ENCODE measurements around the gene HSPA12B.

HSPA12B gene

GRCh38 chr20:3705970-3706739 lies 26.3 kb upstream of the HSPA12B start:
- DNase-seq, result no peak

GRCh38 chr20:3706774-3707507 lies 25.5 kb upstream of the HSPA12B start:
- DNase-seq, result no peak

GRCh38 chr20:3707508-3707899 lies 25.0 kb upstream of the HSPA12B start:
- no peak for DNase-seq

DNA sequence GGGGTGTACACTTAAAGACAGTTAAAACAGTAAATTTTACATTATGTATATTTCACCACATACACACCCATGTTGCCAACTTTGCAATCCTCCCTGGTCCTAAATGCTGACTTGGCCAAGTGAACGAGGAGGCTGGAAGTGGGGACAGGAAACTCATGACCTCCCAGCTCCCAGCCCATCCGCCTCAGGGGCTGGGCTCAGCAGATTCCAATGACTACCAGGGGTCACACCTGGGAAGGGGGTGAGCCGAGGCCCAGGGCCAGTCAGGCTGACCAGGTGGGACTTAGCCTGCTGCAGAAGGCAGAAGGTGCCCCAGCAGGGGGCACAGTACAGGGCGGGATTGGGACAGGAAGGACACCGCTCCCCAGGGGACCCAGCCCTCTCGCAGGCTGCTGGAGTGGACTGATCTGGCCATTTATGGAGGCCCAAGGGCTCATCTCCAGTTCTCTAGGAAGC lies 22.4 kb upstream of the HSPA12B start:
- no peak for DNase-seq

DNA sequence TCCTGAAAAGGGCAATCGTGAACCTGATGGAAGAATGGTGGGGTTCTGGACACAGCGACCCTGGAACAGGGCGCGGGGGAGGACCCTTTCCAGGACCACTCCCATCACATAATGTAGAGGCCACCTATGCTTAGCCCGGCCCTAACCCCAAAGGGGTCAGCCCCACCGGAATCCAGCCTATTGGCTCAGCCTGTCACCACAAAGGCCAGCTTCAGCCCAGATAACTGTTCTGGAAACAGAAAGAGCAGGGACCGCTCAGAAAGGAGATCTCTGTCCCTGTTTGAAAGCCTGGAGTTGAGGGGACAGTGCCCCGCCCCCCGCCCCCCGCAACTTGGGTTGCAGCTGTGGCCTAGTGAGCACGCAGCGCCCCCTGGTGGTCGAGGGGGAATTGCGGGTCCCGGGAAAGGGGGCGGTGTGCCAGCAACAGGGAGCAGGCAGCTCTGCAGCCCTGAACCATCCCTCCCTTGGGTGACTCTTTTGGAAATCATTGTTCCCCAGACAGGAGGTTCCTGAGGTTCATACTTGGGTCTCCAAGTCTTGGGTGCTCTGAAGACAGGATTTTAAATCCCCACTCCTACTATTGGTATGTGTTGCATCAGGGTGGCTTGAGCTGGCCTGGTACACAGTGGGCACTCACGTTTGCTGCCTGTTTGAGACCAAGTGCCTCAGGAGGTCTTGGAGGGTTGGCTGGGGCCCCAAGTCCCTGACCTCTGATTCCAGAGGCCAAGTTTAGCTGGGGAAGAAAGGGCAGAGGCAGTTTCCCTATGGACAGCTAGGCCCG lies 21.6 kb upstream of the HSPA12B start:
- peak; percentile 53 for DNase-seq

GRCh38 chr20:3711484-3711941 lies 21.0 kb upstream of the HSPA12B start:
- no peak for DNase-seq

- no peak for DNase-seq
Measured at GRCh38 chr20:3712279-3712873, 20.1 kb upstream of the HSPA12B start, which contains the start of gene SIGLEC1. SIGLEC1 (minus strand) TSS chr20:3712600; CDS start chr20:3707128, 5,472 bp downstream.

GRCh38 chr20:3714092-3714491 lies 18.4 kb upstream of the HSPA12B start:
- DNase-seq, result no peak

DNA sequence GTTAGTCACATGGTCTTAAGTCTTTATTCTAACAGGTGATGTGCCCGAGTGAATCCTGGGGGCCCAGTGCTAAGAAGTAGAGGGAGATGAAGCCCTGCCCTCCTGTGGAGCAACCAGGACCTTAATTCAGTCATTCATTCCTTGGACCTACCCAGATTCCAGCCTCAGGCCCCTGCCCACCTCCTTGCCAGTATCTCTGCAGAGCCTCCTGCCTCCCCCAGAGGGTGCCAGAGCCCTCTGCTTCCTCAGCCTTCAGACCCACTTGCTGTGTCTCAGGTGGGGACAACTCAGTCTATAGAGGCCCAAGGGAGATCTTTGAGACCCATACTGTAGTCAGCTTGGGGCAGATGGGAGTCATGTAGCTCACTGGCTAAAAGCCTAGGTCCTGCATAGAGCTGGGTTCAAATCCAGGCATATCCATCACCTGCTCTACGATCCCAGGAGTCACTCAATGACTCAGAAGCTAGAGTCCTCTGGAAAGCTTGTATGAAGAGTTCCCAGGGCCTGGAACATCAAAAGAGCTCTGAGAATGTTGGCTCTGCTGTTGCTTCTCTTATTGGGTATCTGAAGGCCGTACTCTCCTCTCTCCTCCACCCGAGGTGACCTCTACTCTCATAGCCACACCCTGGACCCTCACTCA lies 16.2 kb upstream of the HSPA12B start:
- DNase-seq, result peak; percentile 40

DNA sequence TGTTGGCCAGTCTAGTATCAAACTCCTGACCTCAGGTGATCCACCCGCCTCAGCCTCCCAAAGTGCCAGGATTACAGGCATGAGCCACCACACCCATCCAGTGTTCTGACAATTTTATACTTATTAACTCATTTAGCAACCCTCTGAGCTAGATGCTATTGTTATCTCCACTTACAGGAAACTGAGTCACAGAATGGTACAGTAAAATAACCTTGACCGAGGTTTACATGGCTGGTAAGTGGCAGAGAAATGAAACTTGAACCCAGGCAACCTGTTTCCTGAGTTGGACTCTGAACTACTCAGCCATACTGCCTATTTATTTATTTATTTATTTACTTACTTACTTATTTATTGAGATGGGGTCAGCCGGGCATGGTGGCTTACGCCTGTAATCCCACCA lies 13.4 kb upstream of the HSPA12B start:
- DNase-seq, result no peak

- no peak for DNase-seq
Measured at GRCh38 chr20:3720068-3720467, 12.4 kb upstream of the HSPA12B start.

DNA sequence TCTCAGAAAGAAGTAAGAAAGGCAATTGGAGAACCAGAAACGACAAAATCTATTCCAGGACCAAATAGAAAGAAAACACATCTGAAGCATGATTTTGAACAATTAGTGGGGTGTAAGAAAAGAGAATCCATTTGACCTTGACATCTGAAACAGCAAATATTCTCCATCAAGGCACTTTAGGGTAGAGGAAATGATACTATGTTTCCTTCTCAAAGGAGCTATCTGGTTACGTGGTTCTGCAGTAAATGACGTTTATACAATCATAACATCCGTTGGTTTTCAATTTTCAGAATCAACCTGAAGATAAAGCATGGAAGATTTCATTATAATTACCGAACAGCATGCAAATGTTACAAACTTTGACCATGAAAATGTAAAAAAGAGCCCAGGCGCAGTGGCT lies 11.9 kb upstream of the HSPA12B start:
- DNase-seq, result no peak

GRCh38 chr20:3721912-3722311 lies 10.6 kb upstream of the HSPA12B start:
- DNase-seq, result no peak

GRCh38 chr20:3723284-3723683 lies 9.2 kb upstream of the HSPA12B start:
- DNase-seq, result no peak

GRCh38 chr20:3724356-3724755 lies 8.1 kb upstream of the HSPA12B start:
- no peak for DNase-seq

- DNase-seq, result peak; percentile 65
Measured at GRCh38 chr20:3727401-3728021, 5.0 kb upstream of the HSPA12B start.

- DNase-seq, result no peak
Measured at GRCh38 chr20:3728354-3728753, 4.1 kb upstream of the HSPA12B start.

DNA sequence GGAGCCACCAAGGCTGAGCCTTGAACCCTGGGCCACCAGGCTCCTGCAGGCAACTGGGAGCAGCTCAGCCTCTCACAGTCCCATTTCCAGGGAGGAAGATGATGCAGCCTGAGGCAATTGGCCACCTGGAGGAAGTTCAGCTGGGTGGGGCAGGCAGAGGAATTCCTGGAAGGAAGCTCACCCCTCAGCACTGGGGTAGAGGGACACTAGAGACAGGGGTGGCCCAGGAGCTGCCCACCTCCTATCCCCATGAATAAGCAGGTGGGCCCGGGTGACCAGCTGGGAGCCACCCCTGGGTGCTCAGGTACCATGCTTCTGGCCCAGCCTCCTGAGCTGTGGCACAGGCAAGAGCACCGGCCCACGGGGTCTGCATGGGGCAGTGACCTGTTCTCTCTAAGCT lies 3.6 kb upstream of the HSPA12B start:
- DNase-seq, result no peak

DNA sequence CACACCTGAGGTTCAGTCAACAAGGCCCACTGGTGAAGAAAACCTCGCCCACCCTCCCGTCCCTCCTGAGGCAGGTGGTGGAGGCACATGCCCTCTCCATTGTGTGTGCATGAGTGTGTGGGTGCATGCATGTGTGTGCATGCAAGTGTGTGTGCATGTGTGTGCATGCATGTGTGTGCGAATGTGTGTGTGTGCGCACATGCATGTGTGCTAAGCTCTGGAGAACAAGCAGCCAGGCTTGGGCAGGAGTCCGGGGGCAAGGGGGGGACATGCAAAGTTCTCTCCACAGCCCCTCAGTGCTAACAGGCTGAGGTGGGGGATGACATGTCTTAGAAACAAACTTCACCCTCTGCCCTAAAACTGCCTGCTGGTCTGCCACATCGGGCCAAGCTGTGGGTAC lies 3.1 kb upstream of the HSPA12B start:
- no peak for DNase-seq

DNA sequence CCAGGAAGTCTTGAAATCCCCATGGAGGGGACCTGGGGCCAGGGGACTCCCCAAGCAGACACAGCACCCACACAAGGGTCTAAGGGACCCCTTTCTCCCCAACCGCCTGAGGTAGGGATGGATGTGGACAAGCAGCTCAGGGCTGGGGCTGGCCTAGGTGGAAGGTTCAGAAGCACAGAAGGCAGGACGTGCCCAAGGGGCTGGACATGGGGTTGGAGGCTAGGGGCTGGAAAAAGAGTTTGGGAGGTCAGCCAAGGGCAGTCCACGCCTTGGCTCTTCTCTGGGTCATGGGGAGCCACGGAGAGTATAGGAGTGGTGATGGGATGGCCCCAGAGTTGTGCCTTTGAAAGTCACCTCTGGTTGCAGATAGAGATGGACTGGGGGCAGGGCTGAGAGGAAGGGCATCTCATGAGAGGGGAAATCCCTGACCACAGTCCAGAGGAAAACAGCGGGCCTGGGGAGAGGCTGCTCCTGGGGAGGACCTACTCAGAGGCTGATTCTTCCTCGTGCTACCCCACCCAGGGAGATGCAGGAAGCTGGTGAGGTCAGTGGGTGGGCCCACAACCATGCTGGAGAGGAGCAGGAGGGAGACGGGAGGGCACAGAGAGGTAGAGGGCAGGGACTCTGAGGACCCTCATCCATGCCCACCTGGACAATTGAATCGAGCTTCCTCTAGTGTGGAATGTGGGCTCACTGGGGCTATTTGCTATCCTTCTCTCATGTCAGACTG lies 2.5 kb upstream of the HSPA12B start:
- DNase-seq, result no peak
